NB4 (cell line): ENCODE data around the gene SLC2A2.

Source experiments
- POLR2A ChIP-seq: IDR thresholded peaks from 2 replicates; pipeline ENCODE4 v1.6.1; 2011; ENCODE audit warnings: mild to moderate bottlenecking; ENCODE audit not compliant: insufficient read length; ENCODE audit errors: extremely low read depth
- TF ChIP-seq, protein P1 (sequence below): IDR thresholded peaks from one replicate; pipeline ENCODE4 v1.5.1; 2012; ENCODE audit warnings: low read depth, low read length
- TF ChIP-seq, protein P2 (sequence below): IDR thresholded peaks from 2 replicates; pipeline ENCODE4 v1.6.1; 2011; ENCODE audit warnings: low read depth, low read length

DNA sequence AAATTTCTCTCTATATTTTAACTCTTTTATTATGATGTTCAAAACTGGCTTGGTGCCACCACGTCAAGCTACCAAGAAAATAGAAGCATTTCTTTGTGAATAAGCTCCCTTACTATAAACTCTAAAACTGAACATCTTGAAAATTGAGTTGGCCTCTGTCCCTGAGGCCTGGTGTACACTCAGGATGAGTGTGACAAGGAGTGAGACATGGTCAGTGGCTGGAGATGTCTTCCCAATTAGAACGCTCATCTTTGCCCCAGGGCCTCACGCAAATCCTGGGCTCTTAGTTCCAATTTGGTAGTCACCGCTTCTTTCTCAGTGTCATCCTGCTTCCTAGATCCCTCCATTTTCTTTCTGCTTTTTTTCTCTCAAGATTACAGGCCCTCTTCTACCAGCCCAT lies 26.2 kb downstream of the SLC2A2 start:
- TF ChIP-seq POLR2A, result no peak
- TF ChIP-seq, protein P1, sequence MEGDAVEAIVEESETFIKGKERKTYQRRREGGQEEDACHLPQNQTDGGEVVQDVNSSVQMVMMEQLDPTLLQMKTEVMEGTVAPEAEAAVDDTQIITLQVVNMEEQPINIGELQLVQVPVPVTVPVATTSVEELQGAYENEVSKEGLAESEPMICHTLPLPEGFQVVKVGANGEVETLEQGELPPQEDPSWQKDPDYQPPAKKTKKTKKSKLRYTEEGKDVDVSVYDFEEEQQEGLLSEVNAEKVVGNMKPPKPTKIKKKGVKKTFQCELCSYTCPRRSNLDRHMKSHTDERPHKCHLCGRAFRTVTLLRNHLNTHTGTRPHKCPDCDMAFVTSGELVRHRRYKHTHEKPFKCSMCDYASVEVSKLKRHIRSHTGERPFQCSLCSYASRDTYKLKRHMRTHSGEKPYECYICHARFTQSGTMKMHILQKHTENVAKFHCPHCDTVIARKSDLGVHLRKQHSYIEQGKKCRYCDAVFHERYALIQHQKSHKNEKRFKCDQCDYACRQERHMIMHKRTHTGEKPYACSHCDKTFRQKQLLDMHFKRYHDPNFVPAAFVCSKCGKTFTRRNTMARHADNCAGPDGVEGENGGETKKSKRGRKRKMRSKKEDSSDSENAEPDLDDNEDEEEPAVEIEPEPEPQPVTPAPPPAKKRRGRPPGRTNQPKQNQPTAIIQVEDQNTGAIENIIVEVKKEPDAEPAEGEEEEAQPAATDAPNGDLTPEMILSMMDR, result no peak
- TF ChIP-seq, protein P2, sequence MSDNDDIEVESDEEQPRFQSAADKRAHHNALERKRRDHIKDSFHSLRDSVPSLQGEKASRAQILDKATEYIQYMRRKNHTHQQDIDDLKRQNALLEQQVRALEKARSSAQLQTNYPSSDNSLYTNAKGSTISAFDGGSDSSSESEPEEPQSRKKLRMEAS, result no peak
